Adrenal gland (tissue), 5 donors: ENCODE results near the gene SOCS6.

ENCODE experiments used
- POLR2A ChIP-seq, 2 donors: fragments of 450-650 bp; IDR thresholded peaks; one replicate each; pipeline ENCODE4 v1.6.1; 2017; ENCODE audit warnings: antibody characterized with exemption in 2 of 2, mild to moderate bottlenecking in 2 of 2, moderate library complexity in 1 of 2
- TF ChIP-seq, protein P1 (sequence below), 6 experiments: fragments of 450-650 bp in 4 of 6; fragments of 200-600 bp in 2 of 6; sonication (generic) in 1 of 6; IDR thresholded peaks; 1 replicate in 5 of 6; 2 replicates in 1 of 6; pipeline versions ENCODE4 v1.5.1 to v1.8.0; 2016 to 2021; ENCODE audit warnings: antibody characterized with exemption in 6 of 6, mild to moderate bottlenecking in 2 of 6, moderate library complexity in 1 of 6
- donor health status: DM: no; HTN: no; CAD: no.

DNA sequence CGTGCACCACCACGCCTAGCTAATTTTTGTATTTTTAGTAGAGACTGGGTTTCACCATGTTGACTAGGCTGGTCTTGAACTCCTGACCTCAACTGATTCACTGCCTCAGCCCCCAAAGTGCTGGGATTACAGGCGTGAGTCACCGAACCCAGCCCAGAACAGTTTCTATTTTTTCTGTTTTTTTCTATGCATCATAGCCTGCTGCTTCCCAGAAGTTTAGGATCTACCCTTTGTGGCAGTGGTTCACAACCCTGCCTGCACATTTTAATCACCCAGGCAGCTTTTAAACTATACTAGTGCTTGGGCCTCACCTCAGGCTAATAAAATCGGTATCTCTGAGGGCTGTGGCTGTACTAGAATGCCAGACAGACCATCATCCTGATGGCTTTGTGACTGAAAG lies 39.7 kb upstream of the SOCS6 start:
- TF ChIP-seq, protein P1, sequence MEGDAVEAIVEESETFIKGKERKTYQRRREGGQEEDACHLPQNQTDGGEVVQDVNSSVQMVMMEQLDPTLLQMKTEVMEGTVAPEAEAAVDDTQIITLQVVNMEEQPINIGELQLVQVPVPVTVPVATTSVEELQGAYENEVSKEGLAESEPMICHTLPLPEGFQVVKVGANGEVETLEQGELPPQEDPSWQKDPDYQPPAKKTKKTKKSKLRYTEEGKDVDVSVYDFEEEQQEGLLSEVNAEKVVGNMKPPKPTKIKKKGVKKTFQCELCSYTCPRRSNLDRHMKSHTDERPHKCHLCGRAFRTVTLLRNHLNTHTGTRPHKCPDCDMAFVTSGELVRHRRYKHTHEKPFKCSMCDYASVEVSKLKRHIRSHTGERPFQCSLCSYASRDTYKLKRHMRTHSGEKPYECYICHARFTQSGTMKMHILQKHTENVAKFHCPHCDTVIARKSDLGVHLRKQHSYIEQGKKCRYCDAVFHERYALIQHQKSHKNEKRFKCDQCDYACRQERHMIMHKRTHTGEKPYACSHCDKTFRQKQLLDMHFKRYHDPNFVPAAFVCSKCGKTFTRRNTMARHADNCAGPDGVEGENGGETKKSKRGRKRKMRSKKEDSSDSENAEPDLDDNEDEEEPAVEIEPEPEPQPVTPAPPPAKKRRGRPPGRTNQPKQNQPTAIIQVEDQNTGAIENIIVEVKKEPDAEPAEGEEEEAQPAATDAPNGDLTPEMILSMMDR (IDR thresholded peaks at IDR 0.05) = no peak
- no peak for TF ChIP-seq POLR2A (IDR thresholded peaks at IDR 0.05)
